DOHH2 (cell line): Measurements from ENCODE around the gene EMSY.

Experiments
- H3F3A ChIP-seq: fragments of 200-600 bp; sonication (generic), shearing (Covaris generic); 2 replicates; pipeline ENCODE4 v1.6.0; 2016; ENCODE audit warnings: antibody characterized with exemption, mild to moderate bottlenecking; ENCODE audit not compliant: control insufficient read depth, insufficient read depth
- H3K27ac ChIP-seq: fragments of 200-600 bp; sonication (generic); 2 replicates; pipeline ENCODE4 v1.5.1; 2014; ENCODE audit warnings: low read depth, mild to moderate bottlenecking, low read length, moderate library complexity
- H3K27me3 ChIP-seq: fragments of 200-600 bp; sonication (generic); 2 replicates; pipeline ENCODE4 v1.6.1; 2014; ENCODE audit warnings: mild to moderate bottlenecking, low read length, mixed read lengths; ENCODE audit not compliant: control insufficient read depth
- H3K36me3 ChIP-seq: fragments of 200-600 bp; sonication (generic); 2 replicates; pipeline ENCODE4 v1.6.1; 2014; ENCODE audit warnings: mild to moderate bottlenecking, low read length, moderate library complexity, mixed read lengths; ENCODE audit not compliant: control insufficient read depth
- H3K4me1 ChIP-seq: fragments of 200-600 bp; sonication (generic); 2 replicates; pipeline ENCODE4 v1.6.1; 2014; ENCODE audit warnings: mild to moderate bottlenecking, low read length, mixed read lengths; ENCODE audit not compliant: control insufficient read depth
- H3K4me2 ChIP-seq: fragments of 200-600 bp; sonication (generic); 2 replicates; pipeline ENCODE4 v1.6.0; 2014; ENCODE audit warnings: mild to moderate bottlenecking, low read length, moderate library complexity
- H3K4me3 ChIP-seq: fragments of 200-600 bp; sonication (generic); 2 replicates; pipeline ENCODE4 v1.5.1; 2014; ENCODE audit warnings: mild to moderate bottlenecking, low read length, mixed read lengths
- H3K79me2 ChIP-seq: fragments of 200-600 bp; sonication (generic); 2 replicates; pipeline ENCODE4 v1.6.1; 2014; ENCODE audit warnings: mild to moderate bottlenecking, low read length, mixed read lengths; ENCODE audit not compliant: control insufficient read depth
- H3K9me2 ChIP-seq: fragments of 200-600 bp; sonication (generic); replicated peaks from 2 replicates; pipeline ENCODE4 v1.6.1; 2014; ENCODE audit warnings: mild to moderate bottlenecking, low read length, mixed read lengths; ENCODE audit not compliant: control insufficient read depth
- H3K9me3 ChIP-seq: fragments of 200-600 bp; sonication (generic); 2 replicates; pipeline ENCODE4 v1.6.1; 2014; ENCODE audit warnings: antibody characterized with exemption, low read length, mixed read lengths; ENCODE audit not compliant: control insufficient read depth, insufficient read depth
- H4K20me1 ChIP-seq: fragments of 200-600 bp; sonication (generic); 2 replicates; pipeline ENCODE4 v1.6.0; 2014; ENCODE audit warnings: low read depth, mild to moderate bottlenecking, antibody characterized with exemption, low read length, moderate library complexity; ENCODE audit not compliant: control insufficient read depth, insufficient read depth
- CTCF ChIP-seq: fragments of 200-600 bp; sonication (generic); IDR thresholded peaks from one replicate; pipeline ENCODE4 v1.5.1; 2014; ENCODE audit warnings: antibody characterized with exemption, mild to moderate bottlenecking, low read depth, low read length; ENCODE audit not compliant: poor library complexity, severe bottlenecking
- EZH2phosphoT487 ChIP-seq: fragments of 200-600 bp; sonication (generic); IDR thresholded peaks from 2 replicates; pipeline ENCODE4 v1.6.1; 2017; ENCODE audit warnings: borderline replicate concordance, mild to moderate bottlenecking, antibody characterized with exemption, low read length, moderate library complexity, mixed read lengths

Gene EMSY

DNA sequence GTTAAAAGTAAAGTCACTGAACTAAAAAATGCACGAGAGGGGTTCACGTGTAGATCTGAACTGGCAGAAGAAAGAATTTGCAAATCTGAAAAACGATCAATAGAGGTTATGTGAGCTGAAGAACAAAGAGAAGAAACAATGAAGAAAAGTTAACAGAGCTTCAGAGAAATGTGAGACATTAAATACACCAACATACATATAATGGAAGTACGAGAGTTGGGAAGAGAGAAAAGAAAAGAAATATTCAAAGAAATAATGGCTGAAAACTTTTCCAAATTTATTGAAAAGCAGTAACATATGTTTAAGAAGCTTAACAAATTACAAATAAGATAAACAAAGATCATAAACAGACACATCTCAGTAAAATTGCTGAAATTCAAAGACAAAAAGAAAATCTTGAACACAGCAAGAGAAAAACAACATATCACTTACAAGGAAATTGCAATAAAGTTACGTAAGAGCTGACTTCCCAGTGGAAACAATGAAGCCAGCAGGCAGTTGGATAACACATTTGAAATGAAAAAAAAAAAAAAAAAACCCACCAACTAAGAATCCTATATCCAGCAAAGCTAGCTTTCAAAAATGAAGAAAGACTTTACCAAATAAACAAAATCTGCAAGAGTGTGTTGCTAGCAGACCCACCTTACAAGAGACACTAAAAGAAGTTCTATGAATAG is 56.8 kb downstream of the EMSY start:
- H3K79me2 ChIP-seq = no peaks in the 10 kb centered on the region
- H3K27ac ChIP-seq = no peak overlapping the region
- H3K9me2 ChIP-seq = no peaks in the 10 kb centered on the region
- no peak overlapping the region for H3K4me3 ChIP-seq
- H3K36me3 ChIP-seq = peaks cover 30% of the 10 kb centered on the region
- H3K9me3 ChIP-seq = no peaks in the 10 kb centered on the region
- no peaks in the 10 kb centered on the region for H3F3A ChIP-seq
- no peaks in the 10 kb centered on the region for H3K27me3 ChIP-seq
- H3K4me1 ChIP-seq = no peaks in the 10 kb centered on the region
- no peaks in the 10 kb centered on the region for H4K20me1 ChIP-seq
- TF ChIP-seq EZH2phosphoT487 (no peak), CTCF (no peak)
- no peak overlapping the region for H3K4me2 ChIP-seq

GRCh38 chr11:76506833-76507232 is 62.0 kb downstream of the EMSY start:
- Histone ChIP-seq H3K79me2 (no peaks in the 10 kb centered on the region), H3K36me3 (peaks cover 5% of the 10 kb centered on the region; the same call in 1 of the 2 replicates), H3K4me2 (no peak overlapping the region), H3K9me2 (no peaks in the 10 kb centered on the region), H3F3A (no peaks in the 10 kb centered on the region), H3K9me3 (no peaks in the 10 kb centered on the region), H3K27ac (no peak overlapping the region), H3K27me3 (no peaks in the 10 kb centered on the region), H4K20me1 (no peaks in the 10 kb centered on the region), H3K4me1 (no peaks in the 10 kb centered on the region), H3K4me3 (no peak overlapping the region)
- TF ChIP-seq CTCF = no peak
- TF ChIP-seq EZH2phosphoT487 = no peak

DNA sequence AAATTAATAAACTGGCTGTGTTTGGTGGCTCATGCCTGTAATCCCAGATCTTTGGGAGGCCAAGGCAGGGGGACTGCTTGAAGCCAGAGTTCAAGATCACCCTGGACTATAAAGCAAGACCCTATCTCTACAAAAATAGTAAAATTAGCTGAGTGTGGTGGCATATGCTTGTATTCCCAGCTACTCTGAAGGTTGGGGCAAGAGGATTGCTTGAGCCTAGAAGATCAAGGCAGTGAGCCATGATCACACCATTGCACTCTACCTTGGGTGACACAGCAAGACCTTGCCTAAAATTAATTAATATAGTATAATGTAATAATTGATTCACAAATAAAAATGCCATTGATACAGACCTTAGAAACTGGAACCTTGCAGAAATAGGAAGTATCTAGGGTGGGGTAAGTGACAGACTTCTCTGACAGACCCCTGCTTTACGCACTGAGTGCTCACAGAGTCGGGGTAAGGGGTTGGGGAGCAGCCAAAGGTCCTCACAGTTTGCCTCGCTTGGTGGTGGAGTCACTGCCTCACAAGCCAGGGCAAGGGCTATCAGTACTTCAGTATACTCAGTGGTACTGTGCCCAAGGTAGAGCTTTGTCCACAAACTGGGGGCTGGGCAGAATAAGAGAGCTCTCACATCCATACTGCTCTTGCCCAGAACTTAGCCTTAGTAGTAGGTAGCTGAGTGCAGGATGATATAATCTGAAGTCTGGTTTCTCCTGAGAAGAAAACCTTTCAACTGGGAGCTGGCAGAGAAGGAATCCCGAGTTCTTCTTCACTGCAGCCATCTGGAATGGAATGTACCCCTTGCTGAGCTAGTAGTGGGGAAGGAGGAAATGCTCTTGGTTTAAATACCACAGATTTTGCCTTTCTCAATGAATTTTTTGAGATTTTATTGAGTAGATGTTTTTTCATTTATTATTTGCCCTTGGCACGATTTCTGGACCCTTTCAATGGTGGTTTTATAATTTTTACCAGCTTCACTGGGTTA is 65.5 kb downstream of the EMSY start:
- Histone ChIP-seq H4K20me1 (no peaks in the 10 kb centered on the region), H3K4me3 (no peak overlapping the region), H3K4me2 (no peak overlapping the region), H3F3A (no peaks in the 10 kb centered on the region), H3K9me2 (no peaks in the 10 kb centered on the region), H3K79me2 (no peaks in the 10 kb centered on the region), H3K27ac (no peak overlapping the region), H3K36me3 (peaks cover 7% of the 10 kb centered on the region), H3K27me3 (no peaks in the 10 kb centered on the region), H3K4me1 (0 out of 2 replicates have a peak, but pooled peaks cover 2% of the 10 kb centered on the region), H3K9me3 (no peaks in the 10 kb centered on the region)
- TF ChIP-seq CTCF (no peak), EZH2phosphoT487 (no peak)
